Stomach (tissue), 4 donors: Measurements from ENCODE around the gene CORO7.

Experiments used
- EP300 ChIP-seq: sonication (generic); formaldehyde crosslinking; IDR thresholded peaks from one replicate; pipeline ENCODE4 v1.6.1; 2017; ENCODE audit warnings: antibody characterized with exemption
- POLR2A ChIP-seq, 4 donors: fragments of 450-650 bp; IDR thresholded peaks; one replicate each; pipeline ENCODE4 v1.6.1; 2016; ENCODE audit warnings: antibody characterized with exemption in 4 of 4, control low read depth in 2 of 4, mild to moderate bottlenecking in 1 of 4, moderate library complexity in 1 of 4
- POLR2AphosphoS5 ChIP-seq, 3 donors: sonication (generic); formaldehyde crosslinking; IDR thresholded peaks; one replicate each; pipeline ENCODE4 v1.6.1; 2016; ENCODE audit warnings: antibody characterized with exemption in 3 of 3
- TF ChIP-seq, protein P1 (sequence below), 7 experiments: fragments of 450-650 bp in 4 of 7; fragments of 200-600 bp in 3 of 7; sonication (generic) in 3 of 7; IDR thresholded peaks; one replicate each; pipeline ENCODE4 v1.5.1; 2016 to 2019; ENCODE audit warnings: antibody characterized with exemption in 7 of 7, control low read depth in 2 of 7, mild to moderate bottlenecking in 1 of 7

DNA sequence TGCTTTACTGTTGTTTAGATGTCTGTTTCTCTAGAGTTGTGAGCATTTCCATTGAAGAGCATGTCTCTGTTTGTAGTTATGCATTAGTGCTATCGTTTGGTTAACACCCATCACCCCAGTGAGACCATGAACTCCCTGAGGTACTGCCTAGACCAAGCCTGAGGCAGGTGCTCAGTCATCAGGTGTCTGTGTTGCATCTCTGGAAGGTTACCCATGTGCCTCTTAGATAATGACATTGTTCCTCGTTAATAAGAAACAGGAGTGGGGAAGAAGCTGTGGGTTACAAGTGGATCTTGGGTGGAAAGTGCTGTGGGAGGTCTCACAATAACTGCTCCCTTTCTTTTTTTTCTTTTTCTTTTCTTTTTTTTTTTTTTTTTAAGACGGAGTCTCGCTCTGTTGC is 27.6 kb upstream of the CORO7 start:
- TF ChIP-seq, protein P1, sequence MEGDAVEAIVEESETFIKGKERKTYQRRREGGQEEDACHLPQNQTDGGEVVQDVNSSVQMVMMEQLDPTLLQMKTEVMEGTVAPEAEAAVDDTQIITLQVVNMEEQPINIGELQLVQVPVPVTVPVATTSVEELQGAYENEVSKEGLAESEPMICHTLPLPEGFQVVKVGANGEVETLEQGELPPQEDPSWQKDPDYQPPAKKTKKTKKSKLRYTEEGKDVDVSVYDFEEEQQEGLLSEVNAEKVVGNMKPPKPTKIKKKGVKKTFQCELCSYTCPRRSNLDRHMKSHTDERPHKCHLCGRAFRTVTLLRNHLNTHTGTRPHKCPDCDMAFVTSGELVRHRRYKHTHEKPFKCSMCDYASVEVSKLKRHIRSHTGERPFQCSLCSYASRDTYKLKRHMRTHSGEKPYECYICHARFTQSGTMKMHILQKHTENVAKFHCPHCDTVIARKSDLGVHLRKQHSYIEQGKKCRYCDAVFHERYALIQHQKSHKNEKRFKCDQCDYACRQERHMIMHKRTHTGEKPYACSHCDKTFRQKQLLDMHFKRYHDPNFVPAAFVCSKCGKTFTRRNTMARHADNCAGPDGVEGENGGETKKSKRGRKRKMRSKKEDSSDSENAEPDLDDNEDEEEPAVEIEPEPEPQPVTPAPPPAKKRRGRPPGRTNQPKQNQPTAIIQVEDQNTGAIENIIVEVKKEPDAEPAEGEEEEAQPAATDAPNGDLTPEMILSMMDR (IDR thresholded peaks at IDR 0.05): no peak
- TF ChIP-seq POLR2AphosphoS5 (IDR thresholded peaks at IDR 0.05) (no peak), POLR2A (IDR thresholded peaks at IDR 0.05) (no peak), EP300 (no peak)
